Measurements from ENCODE around the gene FBXL12. TPM values are rescaled to one million over a fixed set of nuclear protein-coding genes. Genes with fewer than 3 reads are reported as not detected.

The FBXL12 gene
- total RNA-seq, 1 experiment from 2014 or later = 21.9 TPM

GRCh38 chr19:9782338-9782737 lies 36.5 kb downstream of the FBXL12 start:
- Histone ChIP-seq H3K9me3 (ENCODE audit: control insufficient read depth in 1 of 2, insufficient read depth in 1 of 2, low read depth in 1 of 2, low read length in 2 of 2) (peaks cover 0 to 8% of the 10 kb centered on the region in 2 experiments; a peak in 1 of 4 replicates), H3K9ac (ENCODE audit: low read length) (no peak overlapping the region), H3K4me3 (replicated peaks in 1 of 2; ENCODE audit: low read depth in 1 of 2, low read length in 2 of 2) (no peak overlapping the region), H3K4me2 (ENCODE audit: low read length) (no peak overlapping the region), H4K20me1 (ENCODE audit: insufficient read depth) (no peaks in the 10 kb centered on the region), H3K9me2 (ENCODE audit: insufficient read depth) (no peaks in the 10 kb centered on the region), H2AFZ (ENCODE audit: low read depth, low read length, poor library complexity, severe bottlenecking) (no peak overlapping the region), H3K79me2 (ENCODE audit: insufficient read depth, low read length) (no peaks in the 10 kb centered on the region), H3K27ac (ENCODE audit: low read depth, low read length) (no peak overlapping the region), H3K36me3 (ENCODE audit: control insufficient read depth in 1 of 2, insufficient read depth in 2 of 2, low read length in 2 of 2) (no peaks in the 10 kb centered on the region), H3K27me3 (ENCODE audit: insufficient read depth, low read length) (no peaks in the 10 kb centered on the region), H3K4me1 (ENCODE audit: control insufficient read depth in 1 of 2, insufficient read depth in 2 of 2, low read length in 2 of 2) (peaks cover 2 to 7% of the 10 kb centered on the region in 2 experiments; a peak in 2 of 4 replicates)
- ChIA-PET POLR2A (no interaction called here), CTCF (no interaction called here), RAD21 (ENCODE audit: low non-redundant PET in 1 of 2, low total read pairs in 2 of 2, uncharacterized antibody in 2 of 2, unreplicated experiment in 2 of 2) (no interaction called here)
- no TSS peak for BruUV-seq (replicated peaks)
- ATAC-seq = no peak
- intact Hi-C loops (cut with micrococcal nuclease) = no loop called here
- no peak for DNase-seq (ENCODE audit: low read depth, low spot score)
- no peak for TF ChIP-seq REST (IDR thresholded peaks at IDR 0.05; ENCODE audit: low read depth)
- TF ChIP-seq ZFX (IDR thresholded peaks at IDR 0.05) = no peak
- no peak for TF ChIP-seq POLR2AphosphoS5 (IDR thresholded peaks at IDR 0.05; ENCODE audit: low read depth, low read length)
- no peak for TF ChIP-seq EZH2phosphoT487 (IDR thresholded peaks at IDR 0.05; ENCODE audit: borderline replicate concordance)
- TF ChIP-seq FOSL1 (IDR thresholded peaks at IDR 0.05; ENCODE audit: low read depth) = no peak
- TF ChIP-seq SRF (IDR thresholded peaks at IDR 0.05; ENCODE audit: low read depth) = no peak
- no peak for TF ChIP-seq ZBTB33 (IDR thresholded peaks at IDR 0.05; ENCODE audit: extremely low read depth, insufficient replicate concordance, low read length)
- no peak for TF ChIP-seq YY1 (IDR thresholded peaks at IDR 0.05; ENCODE audit: extremely low read depth, insufficient replicate concordance, low read depth, low read length)
- no peak for TF ChIP-seq SP1 (IDR thresholded peaks at IDR 0.05; ENCODE audit: low read depth)
- TF ChIP-seq ATF3 (IDR thresholded peaks at IDR 0.05) = no peak
- no peak for TF ChIP-seq SIN3A (IDR thresholded peaks at IDR 0.05; ENCODE audit: low read depth)
- no peak for TF ChIP-seq EZH2 (IDR thresholded peaks at IDR 0.05)
- TF ChIP-seq EGR1 (IDR thresholded peaks at IDR 0.05; ENCODE audit: low read depth) = no peak
- TF ChIP-seq POLR2A (IDR thresholded peaks at IDR 0.05; ENCODE audit: borderline replicate concordance, extremely low read depth, insufficient read depth, insufficient read length) = no peak
- no peak for TF ChIP-seq MAX (IDR thresholded peaks at IDR 0.05)
- TF ChIP-seq JUND (IDR thresholded peaks at IDR 0.05) = no peak
- TF ChIP-seq RAD21 (IDR thresholded peaks at IDR 0.05; ENCODE audit: low read depth) = no peak

Data from HCT116 (cell line).